Stimulated activated CD8-positive, alpha-beta memory T cell treated with anti-CD3 and anti-CD28 coated beads, Interleukin-7, amount 100 ng/mL, for 4 hours (primary cell): Measurements from ENCODE around the gene MXI1.
A peak's percentile ranks its signal among the peaks of the same experiment; 100 is the strongest.
"Not testable (repeated sequence)": the region's sequence is repeated elsewhere in the genome, so short reads cannot be mapped to it uniquely, and the experiment has no call there.

Source experiments
- DNase-seq, 2 donors: peaks; one replicate each; pipeline ENCODE4 v3.0.0-alpha.2; 2020; ENCODE audit warnings: low read depth in 2 of 2

Gene MXI1

GRCh38 chr10:110181911-110182310 lies 25.5 kb upstream of the MXI1 start:
- DNase-seq = no peak

- no peak for DNase-seq
Measured at GRCh38 chr10:110184398-110184797, 23.0 kb upstream of the MXI1 start.

GRCh38 chr10:110185646-110186182 lies 21.7 kb upstream of the MXI1 start:
- not testable (repeated sequence) for DNase-seq

GRCh38 chr10:110190170-110190569 lies 17.2 kb upstream of the MXI1 start:
- DNase-seq = no peak

- no peak for DNase-seq
Measured at GRCh38 chr10:110192552-110192951, 14.9 kb upstream of the MXI1 start.

GRCh38 chr10:110200503-110200902 lies 6.9 kb upstream of the MXI1 start:
- DNase-seq = no peak

- DNase-seq = not testable (repeated sequence)
Measured at GRCh38 chr10:110201046-110201445, 6.4 kb upstream of the MXI1 start.

- no peak for DNase-seq
Measured at GRCh38 chr10:110203500-110204455, 3.6 kb upstream of the MXI1 start.

GRCh38 chr10:110205051-110205675 lies 2.2 kb upstream of the MXI1 start:
- no peak for DNase-seq

- DNase-seq = no peak
Measured at GRCh38 chr10:110207805-110208613, 604 bp downstream of the MXI1 start.

GRCh38 chr10:110208614-110209453 lies 1.4 kb downstream of the MXI1 start:
- DNase-seq = no peak

GRCh38 chr10:110209454-110209925 lies 2.1 kb downstream of the MXI1 start:
- no peak for DNase-seq

- DNase-seq = no peak
Measured at GRCh38 chr10:110209926-110210673, 2.7 kb downstream of the MXI1 start.

GRCh38 chr10:110210674-110211464 lies 3.5 kb downstream of the MXI1 start:
- peak; percentile 84 to 87 for DNase-seq

- no peak for DNase-seq
Measured at GRCh38 chr10:110211465-110211843, 4.0 kb downstream of the MXI1 start.

- DNase-seq = no peak
Measured at GRCh38 chr10:110212119-110213006, 5.0 kb downstream of the MXI1 start.

GRCh38 chr10:110214371-110214826 lies 7.0 kb downstream of the MXI1 start:
- no peak for DNase-seq
